Liver (tissue), 9 donors: ENCODE data around the gene CPLX1. TPM values are rescaled to one million over a fixed set of nuclear protein-coding genes. Genes with fewer than 3 reads are reported as not detected.

Source experiments
- DNase-seq: peaks from one replicate; pipeline ENCODE4 v3.0.0-alpha.2; 2017; ENCODE audit warnings: low spot score
- H3K27ac ChIP-seq, 2 donors: one replicate each; pipeline ENCODE4 v1.7.0; 2013; ENCODE audit warnings: inconsistent platforms in 2 of 2, low read length in 2 of 2, control low read depth in 1 of 2, low read depth in 1 of 2, mild to moderate bottlenecking in 1 of 2
- H3K27me3 ChIP-seq, 4 donors: one replicate each; pipeline versions ENCODE4 v1.6.1 to v1.7.0; 2013; ENCODE audit warnings: low read length in 3 of 4, inconsistent platforms in 1 of 4, mild to moderate bottlenecking in 1 of 4, moderate library complexity in 1 of 4; ENCODE audit not compliant: control insufficient read depth in 4 of 4, insufficient read depth in 4 of 4
- H3K36me3 ChIP-seq, 4 donors: one replicate each; pipeline versions ENCODE4 v1.6.1 to v1.7.0; 2013; ENCODE audit warnings: low read length in 3 of 4, mild to moderate bottlenecking in 3 of 4, low read depth in 1 of 4, moderate library complexity in 1 of 4; ENCODE audit not compliant: control insufficient read depth in 4 of 4, insufficient read depth in 3 of 4
- H3K4me1 ChIP-seq, 4 donors: one replicate each; pipeline versions ENCODE4 v1.6.1 to v1.7.0; 2013; ENCODE audit warnings: low read length in 3 of 4, mild to moderate bottlenecking in 3 of 4, moderate library complexity in 1 of 4; ENCODE audit not compliant: control insufficient read depth in 4 of 4, insufficient read depth in 4 of 4
- H3K4me3 ChIP-seq, 3 donors: one replicate each; pipeline versions ENCODE4 v1.6.1 to v1.7.0; 2013; ENCODE audit warnings: low read length in 3 of 3, control low read depth in 1 of 3, low read depth in 1 of 3, mild to moderate bottlenecking in 1 of 3
- H3K9ac ChIP-seq, 2 donors: one replicate each; pipeline ENCODE4 v1.7.0; 2013; ENCODE audit warnings: low read length in 2 of 2, mild to moderate bottlenecking in 2 of 2, moderate library complexity in 2 of 2, control low read depth in 1 of 2, low read depth in 1 of 2
- H3K9me3 ChIP-seq, 4 donors: one replicate each; pipeline versions ENCODE4 v1.6.1 to v1.7.0; 2013; ENCODE audit warnings: low read length in 3 of 4; ENCODE audit not compliant: control insufficient read depth in 4 of 4
- ATF3 ChIP-seq: IDR thresholded peaks from 2 replicates; pipeline ENCODE4 v1.6.1; 2016; ENCODE audit warnings: antibody characterized with exemption
- CTCF ChIP-seq: fragments of 150-350 bp; IDR thresholded peaks from 2 replicates; pipeline ENCODE4 v1.5.1; 2017; ENCODE audit warnings: improper control_type of control experiment, low read depth, low read length; ENCODE audit not compliant: missing input control
- EGR1 ChIP-seq, 2 donors: IDR thresholded peaks; 2 replicates each; pipeline ENCODE4 v1.6.1; 2016 to 2018; ENCODE audit warnings: antibody characterized with exemption in 2 of 2, low read depth in 2 of 2
- FOXA1 ChIP-seq: IDR thresholded peaks from 2 replicates; pipeline ENCODE4 v1.6.1; 2016; ENCODE audit warnings: antibody characterized with exemption
- FOXA2 ChIP-seq: IDR thresholded peaks from 2 replicates; pipeline ENCODE4 v1.6.1; 2016; ENCODE audit warnings: antibody characterized with exemption
- HNF4A ChIP-seq, 2 donors: conservative IDR thresholded peaks; 2 replicates each; pipeline ENCODE4 v1.6.1; 2016; ENCODE audit warnings: antibody characterized with exemption in 2 of 2, mild to moderate bottlenecking in 2 of 2
- HNF4G ChIP-seq: IDR thresholded peaks from 2 replicates; pipeline ENCODE4 v1.6.1; 2016; ENCODE audit warnings: antibody characterized with exemption
- JUND ChIP-seq, 2 donors: IDR thresholded peaks; 2 replicates each; pipeline ENCODE4 v1.6.1; 2016; ENCODE audit warnings: antibody characterized with exemption in 2 of 2
- NR2F2 ChIP-seq: IDR thresholded peaks from 2 replicates; pipeline ENCODE4 v1.6.1; 2016; ENCODE audit warnings: antibody characterized with exemption
- RAD21 ChIP-seq, 2 donors: IDR thresholded peaks; 2 replicates each; pipeline ENCODE4 v1.6.1; 2016; ENCODE audit warnings: antibody characterized with exemption in 2 of 2, mild to moderate bottlenecking in 2 of 2
- RXRA ChIP-seq, 2 donors: IDR thresholded peaks; 2 replicates each; pipeline ENCODE4 v1.6.1; 2017 to 2018; ENCODE audit warnings: antibody characterized with exemption in 2 of 2, mild to moderate bottlenecking in 1 of 2
- SP1 ChIP-seq: IDR thresholded peaks from 2 replicates; pipeline ENCODE4 v1.6.1; 2018; ENCODE audit warnings: antibody characterized with exemption, mild to moderate bottlenecking
- TAF1 ChIP-seq: conservative IDR thresholded peaks from 2 replicates; pipeline ENCODE4 v1.6.1; 2016; ENCODE audit warnings: antibody characterized with exemption, mild to moderate bottlenecking
- YY1 ChIP-seq: IDR thresholded peaks from 2 replicates; pipeline ENCODE4 v1.6.1; 2016; ENCODE audit warnings: antibody characterized with exemption, mild to moderate bottlenecking
- WGBS: extraction: QIAGEN DNeasy Blood & Tissue Kit; methylation state at CpG from one replicate; pipeline ENCODE4 v1.1.7; 2013; 5-methylcytosine and 5-hydroxymethylcytosine counted together
- polyA plus RNA-seq, 2 donors: library from polyadenylated mRNA; stranded (reverse) in 1 of 2; unstranded in 1 of 2; fragments of 200-250 nt in 1 of 2; fragments of >200 nt in 1 of 2; fragmentation: Nextera tagmentation in 1 of 2; extraction: Ambion mirVana in 1 of 2; gene quantifications; one replicate each; pipeline versions ENCODE4 v1.2.1 to v1.2.3, GENCODE V29; 2013 to 2015
- total RNA-seq, 2 donors: library from RNA; depleted of rRNA; stranded (reverse); fragments of >200 nt; gene quantifications; one replicate each; pipeline ENCODE4 v1.2.3, GENCODE V29; 2014
- TF ChIP-seq, protein P1 (sequence below): IDR thresholded peaks from 2 replicates; pipeline ENCODE4 v1.6.1; 2016; ENCODE audit warnings: antibody characterized with exemption
- TF ChIP-seq, protein P2 (sequence below): IDR thresholded peaks from 2 replicates; pipeline ENCODE4 v1.6.1; 2016; ENCODE audit warnings: antibody characterized with exemption
- TF ChIP-seq, protein P3 (sequence below): IDR thresholded peaks from 2 replicates; pipeline ENCODE4 v1.6.1; 2016; ENCODE audit warnings: antibody characterized with exemption, mild to moderate bottlenecking
- donor health status: healthy.
- donor health status: healthy.
- donor health status: healthy.
- donor health status: healthy.
- donor health status: healthy.

Gene CPLX1
- total and polyA plus RNA-seq, 4 donors: 0.14 to 2.8 (median 0.80) TPM

DNA sequence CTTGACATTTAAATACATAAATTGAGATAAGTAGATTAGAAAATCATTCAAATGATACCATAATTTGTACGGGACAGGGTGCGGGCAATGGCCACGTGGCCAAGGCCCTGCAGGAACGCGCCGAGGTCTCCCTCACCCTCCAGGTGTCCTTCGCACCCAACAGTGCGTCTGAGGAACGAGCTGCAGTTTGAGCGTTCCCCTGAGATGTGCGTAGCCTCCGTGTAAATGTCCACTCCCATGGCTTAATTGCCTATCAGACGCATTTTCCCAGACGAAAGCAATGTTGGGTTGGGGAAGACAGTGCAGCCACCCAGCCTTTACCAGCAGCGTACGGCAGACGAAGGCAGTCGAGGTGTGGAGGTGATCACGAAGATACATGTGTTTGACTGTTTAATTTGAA lies 56.4 kb downstream of the CPLX1 start (continued):
- TF ChIP-seq CTCF (no peak), SP1 (no peak), NR2F2 (no peak), FOXA2 (no peak), HNF4A (conservative IDR thresholded peaks at IDR 0.05) (no peak), HNF4G (no peak)
- TF ChIP-seq, protein P1, sequence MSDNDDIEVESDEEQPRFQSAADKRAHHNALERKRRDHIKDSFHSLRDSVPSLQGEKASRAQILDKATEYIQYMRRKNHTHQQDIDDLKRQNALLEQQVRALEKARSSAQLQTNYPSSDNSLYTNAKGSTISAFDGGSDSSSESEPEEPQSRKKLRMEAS: no peak

- WGBS: 93% methylated on average over 12 of the region's 12 CpGs
- Histone ChIP-seq H3K9ac (no peak overlapping the region), H3K27me3 (no peaks in the 10 kb centered on the region), H3K9me3 (no peaks in the 10 kb centered on the region), H3K4me1 (peaks cover 6 to 26% (median 10%) of the 10 kb centered on the region in 4 donors), H3K4me3 (no peak overlapping the region), H3K36me3 (peaks cover 7 to 30% (median 20%) of the 10 kb centered on the region in 4 donors), H3K27ac (no peak overlapping the region)
- no peak for DNase-seq
- TF ChIP-seq EGR1 (IDR thresholded peaks at IDR 0.05; ENCODE audit: low read depth in 2 of 2) (no peak), TAF1 (no peak), FOXA2 (no peak), SP1 (no peak), ATF3 (no peak), NR2F2 (no peak), CTCF (no peak), HNF4A (conservative IDR thresholded peaks at IDR 0.05) (no peak), RAD21 (IDR thresholded peaks at IDR 0.05) (no peak), RXRA (IDR thresholded peaks at IDR 0.05) (no peak), YY1 (no peak), FOXA1 (no peak), HNF4G (no peak), JUND (IDR thresholded peaks at IDR 0.05) (no peak)
- TF ChIP-seq, protein P2, sequence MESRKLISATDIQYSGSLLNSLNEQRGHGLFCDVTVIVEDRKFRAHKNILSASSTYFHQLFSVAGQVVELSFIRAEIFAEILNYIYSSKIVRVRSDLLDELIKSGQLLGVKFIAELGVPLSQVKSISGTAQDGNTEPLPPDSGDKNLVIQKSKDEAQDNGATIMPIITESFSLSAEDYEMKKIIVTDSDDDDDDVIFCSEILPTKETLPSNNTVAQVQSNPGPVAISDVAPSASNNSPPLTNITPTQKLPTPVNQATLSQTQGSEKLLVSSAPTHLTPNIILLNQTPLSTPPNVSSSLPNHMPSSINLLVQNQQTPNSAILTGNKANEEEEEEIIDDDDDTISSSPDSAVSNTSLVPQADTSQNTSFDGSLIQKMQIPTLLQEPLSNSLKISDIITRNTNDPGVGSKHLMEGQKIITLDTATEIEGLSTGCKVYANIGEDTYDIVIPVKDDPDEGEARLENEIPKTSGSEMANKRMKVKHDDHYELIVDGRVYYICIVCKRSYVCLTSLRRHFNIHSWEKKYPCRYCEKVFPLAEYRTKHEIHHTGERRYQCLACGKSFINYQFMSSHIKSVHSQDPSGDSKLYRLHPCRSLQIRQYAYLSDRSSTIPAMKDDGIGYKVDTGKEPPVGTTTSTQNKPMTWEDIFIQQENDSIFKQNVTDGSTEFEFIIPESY: no peak
- TF ChIP-seq, protein P1: no peak
- TF ChIP-seq, protein P3, sequence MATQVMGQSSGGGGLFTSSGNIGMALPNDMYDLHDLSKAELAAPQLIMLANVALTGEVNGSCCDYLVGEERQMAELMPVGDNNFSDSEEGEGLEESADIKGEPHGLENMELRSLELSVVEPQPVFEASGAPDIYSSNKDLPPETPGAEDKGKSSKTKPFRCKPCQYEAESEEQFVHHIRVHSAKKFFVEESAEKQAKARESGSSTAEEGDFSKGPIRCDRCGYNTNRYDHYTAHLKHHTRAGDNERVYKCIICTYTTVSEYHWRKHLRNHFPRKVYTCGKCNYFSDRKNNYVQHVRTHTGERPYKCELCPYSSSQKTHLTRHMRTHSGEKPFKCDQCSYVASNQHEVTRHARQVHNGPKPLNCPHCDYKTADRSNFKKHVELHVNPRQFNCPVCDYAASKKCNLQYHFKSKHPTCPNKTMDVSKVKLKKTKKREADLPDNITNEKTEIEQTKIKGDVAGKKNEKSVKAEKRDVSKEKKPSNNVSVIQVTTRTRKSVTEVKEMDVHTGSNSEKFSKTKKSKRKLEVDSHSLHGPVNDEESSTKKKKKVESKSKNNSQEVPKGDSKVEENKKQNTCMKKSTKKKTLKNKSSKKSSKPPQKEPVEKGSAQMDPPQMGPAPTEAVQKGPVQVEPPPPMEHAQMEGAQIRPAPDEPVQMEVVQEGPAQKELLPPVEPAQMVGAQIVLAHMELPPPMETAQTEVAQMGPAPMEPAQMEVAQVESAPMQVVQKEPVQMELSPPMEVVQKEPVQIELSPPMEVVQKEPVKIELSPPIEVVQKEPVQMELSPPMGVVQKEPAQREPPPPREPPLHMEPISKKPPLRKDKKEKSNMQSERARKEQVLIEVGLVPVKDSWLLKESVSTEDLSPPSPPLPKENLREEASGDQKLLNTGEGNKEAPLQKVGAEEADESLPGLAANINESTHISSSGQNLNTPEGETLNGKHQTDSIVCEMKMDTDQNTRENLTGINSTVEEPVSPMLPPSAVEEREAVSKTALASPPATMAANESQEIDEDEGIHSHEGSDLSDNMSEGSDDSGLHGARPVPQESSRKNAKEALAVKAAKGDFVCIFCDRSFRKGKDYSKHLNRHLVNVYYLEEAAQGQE: no peak
Observed at GRCh38 chr4:768995-769394, 56.9 kb downstream of the CPLX1 start.
